SU-DHL-6 (cell line): ENCODE measurements around the gene KIAA0040.
A peak's percentile ranks its signal among the peaks of the same experiment; 100 is the strongest.

ENCODE experiments used
- H2AFZ ChIP-seq: fragments of 200-600 bp; sonication (generic); 2 replicates; pipeline ENCODE4 v1.6.1; 2014; ENCODE audit warnings: low read depth, mild to moderate bottlenecking, moderate library complexity, mixed read lengths, antibody characterized with exemption, low read length; ENCODE audit not compliant: severe bottlenecking
- H3F3A ChIP-seq: fragments of 200-600 bp; shearing (Covaris generic); 2 replicates; pipeline ENCODE4 v1.6.0; 2016; ENCODE audit warnings: antibody characterized with exemption, mild to moderate bottlenecking; ENCODE audit not compliant: insufficient read depth
- H3K27ac ChIP-seq: fragments of 200-600 bp; sonication (generic); 2 replicates; pipeline ENCODE4 v1.5.1; 2016; ENCODE audit warnings: low read depth, mild to moderate bottlenecking, low read length, moderate library complexity, mixed read lengths
- H3K27me3 ChIP-seq: fragments of 200-600 bp; sonication (generic), shearing (Covaris generic); 2 replicates; pipeline ENCODE4 v1.6.0; 2014; ENCODE audit warnings: mild to moderate bottlenecking, low read length
- H3K36me3 ChIP-seq: fragments of 200-600 bp; sonication (generic); 2 replicates; pipeline ENCODE4 v1.6.1; 2014; ENCODE audit warnings: mild to moderate bottlenecking, low read length, mixed read lengths
- H3K4me2 ChIP-seq: fragments of 300-600, 200-600 bp; shearing (Covaris generic), sonication (generic); 2 replicates; pipeline ENCODE4 v1.6.0; 2014; ENCODE audit warnings: low read length, low read depth, mild to moderate bottlenecking; ENCODE audit not compliant: poor library complexity, severe bottlenecking
- H3K4me3 ChIP-seq: fragments of 200-600 bp; sonication (generic); 2 replicates; pipeline ENCODE4 v1.5.1; 2014; ENCODE audit warnings: antibody characterized with exemption, low read length, mild to moderate bottlenecking, mixed read lengths; ENCODE audit not compliant: insufficient read depth, poor library complexity, severe bottlenecking
- H3K79me2 ChIP-seq: fragments of 200-600 bp; sonication (generic); 2 replicates; pipeline ENCODE4 v1.6.1; 2014; ENCODE audit warnings: mild to moderate bottlenecking, low read length, moderate library complexity; ENCODE audit not compliant: insufficient read depth
- H3K9ac ChIP-seq: fragments of 200-600 bp; sonication (generic); 2 replicates; pipeline ENCODE4 v1.7.0; 2014; ENCODE audit warnings: mild to moderate bottlenecking, low read length
- H3K9me2 ChIP-seq: fragments of 200-600 bp; sonication (generic); replicated peaks from 2 replicates; pipeline ENCODE4 v1.6.1; 2014; ENCODE audit warnings: low read length; ENCODE audit not compliant: insufficient read depth
- H3K9me3 ChIP-seq: fragments of 200-600 bp; sonication (generic); 2 replicates; pipeline ENCODE4 v1.6.1; 2014; ENCODE audit warnings: low read length, mixed read lengths; ENCODE audit not compliant: insufficient read depth
- H4K20me1 ChIP-seq: fragments of 200-600 bp; sonication (generic); 2 replicates; pipeline ENCODE4 v1.6.1; 2014; ENCODE audit warnings: low read depth, mild to moderate bottlenecking, antibody characterized with exemption, low read length, moderate library complexity, mixed read lengths
- EZH2phosphoT487 ChIP-seq: fragments of 200-600 bp; sonication (generic), shearing (Covaris generic); conservative IDR thresholded peaks from 2 replicates; pipeline ENCODE4 v1.6.1; 2018; ENCODE audit warnings: mild to moderate bottlenecking, antibody characterized with exemption, low read length, moderate library complexity, mixed read lengths
- TF ChIP-seq, protein P1 (sequence below): fragments of 200-600 bp; sonication (generic); IDR thresholded peaks from one replicate; pipeline ENCODE4 v1.5.1; 2017; ENCODE audit warnings: antibody characterized with exemption, mild to moderate bottlenecking, low read length, moderate library complexity; ENCODE audit not compliant: insufficient read depth, poor library complexity, severe bottlenecking

The KIAA0040 gene

GRCh38 chr1:175218786-175219434 is 26.3 kb upstream of the KIAA0040 start:
- Histone ChIP-seq H3K9me2 (no peaks in the 10 kb centered on the region), H3K27me3 (no peaks in the 10 kb centered on the region), H4K20me1 (no peaks in the 10 kb centered on the region), H3K9me3 (no peaks in the 10 kb centered on the region), H3K27ac (no peak overlapping the region), H2AFZ (peak overlapping the region; percentile 77), H3K79me2 (no peaks in the 10 kb centered on the region), H3K4me2 (peak overlapping the region; percentile 29), H3K36me3 (no peaks in the 10 kb centered on the region), H3F3A (no peaks in the 10 kb centered on the region), H3K4me3 (no peak overlapping the region), H3K9ac (0 out of 2 replicates have a peak overlapping the region, but pooled peaks have one; percentile 11)
- TF ChIP-seq EZH2phosphoT487, result no peak
- TF ChIP-seq, protein P1, sequence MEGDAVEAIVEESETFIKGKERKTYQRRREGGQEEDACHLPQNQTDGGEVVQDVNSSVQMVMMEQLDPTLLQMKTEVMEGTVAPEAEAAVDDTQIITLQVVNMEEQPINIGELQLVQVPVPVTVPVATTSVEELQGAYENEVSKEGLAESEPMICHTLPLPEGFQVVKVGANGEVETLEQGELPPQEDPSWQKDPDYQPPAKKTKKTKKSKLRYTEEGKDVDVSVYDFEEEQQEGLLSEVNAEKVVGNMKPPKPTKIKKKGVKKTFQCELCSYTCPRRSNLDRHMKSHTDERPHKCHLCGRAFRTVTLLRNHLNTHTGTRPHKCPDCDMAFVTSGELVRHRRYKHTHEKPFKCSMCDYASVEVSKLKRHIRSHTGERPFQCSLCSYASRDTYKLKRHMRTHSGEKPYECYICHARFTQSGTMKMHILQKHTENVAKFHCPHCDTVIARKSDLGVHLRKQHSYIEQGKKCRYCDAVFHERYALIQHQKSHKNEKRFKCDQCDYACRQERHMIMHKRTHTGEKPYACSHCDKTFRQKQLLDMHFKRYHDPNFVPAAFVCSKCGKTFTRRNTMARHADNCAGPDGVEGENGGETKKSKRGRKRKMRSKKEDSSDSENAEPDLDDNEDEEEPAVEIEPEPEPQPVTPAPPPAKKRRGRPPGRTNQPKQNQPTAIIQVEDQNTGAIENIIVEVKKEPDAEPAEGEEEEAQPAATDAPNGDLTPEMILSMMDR, result no peak

- H3K9me2 ChIP-seq, result no peaks in the 10 kb centered on the region
- no peaks in the 10 kb centered on the region for H3K9me3 ChIP-seq
- H3K4me2 ChIP-seq, result peak overlapping the region; percentile 29
- H4K20me1 ChIP-seq, result no peaks in the 10 kb centered on the region
- no peak overlapping the region for H3K4me3 ChIP-seq
- TF ChIP-seq EZH2phosphoT487, result no peak
- TF ChIP-seq, protein P1, result no peak
- 0 out of 2 replicates have a peak overlapping the region, but pooled peaks have one; percentile 5 for H3K27ac ChIP-seq
- peak overlapping the region; percentile 11; the same call in 1 of the 2 replicates for H3K9ac ChIP-seq
- H3K27me3 ChIP-seq, result no peaks in the 10 kb centered on the region
- H3F3A ChIP-seq, result no peaks in the 10 kb centered on the region
- H3K36me3 ChIP-seq, result peaks cover 3% of the 10 kb centered on the region; the same call in 1 of the 2 replicates
- H2AFZ ChIP-seq, result peak overlapping the region; percentile 77
- no peaks in the 10 kb centered on the region for H3K79me2 ChIP-seq
Measured at GRCh38 chr1:175217721-175218531, 25.4 kb upstream of the KIAA0040 start.

- Histone ChIP-seq H2AFZ (no peak overlapping the region), H3K27me3 (no peaks in the 10 kb centered on the region), H3K4me2 (no peak overlapping the region), H3K9me2 (no peaks in the 10 kb centered on the region), H3K4me3 (no peak overlapping the region), H3K9ac (no peak overlapping the region), H3K9me3 (no peaks in the 10 kb centered on the region), H4K20me1 (no peaks in the 10 kb centered on the region), H3K27ac (no peak overlapping the region), H3F3A (0 out of 2 replicates have a peak, but pooled peaks cover 3% of the 10 kb centered on the region), H3K36me3 (peaks cover 3% of the 10 kb centered on the region; the same call in 1 of the 2 replicates), H3K79me2 (no peaks in the 10 kb centered on the region)
- TF ChIP-seq, protein P1, result no peak
- no peak for TF ChIP-seq EZH2phosphoT487
Measured at GRCh38 chr1:175216444-175216843, 23.9 kb upstream of the KIAA0040 start.
